K562 (cell line): ENCODE results near the gene RERE. TPM values are rescaled to one million over a fixed set of nuclear protein-coding genes. Genes with fewer than 3 reads are reported as not detected.
A peak's percentile ranks its signal among the peaks of the same experiment; 100 is the strongest.

ENCODE experiments used
- BMI1 ChIP-seq: fragments of 150-350 bp; IDR thresholded peaks from 2 replicates; pipeline ENCODE4 v1.6.1; 2014; ENCODE audit warnings: low read length
- GTF2F1 ChIP-seq: IDR thresholded peaks from 2 replicates; pipeline ENCODE4 v1.6.1; 2011; ENCODE audit warnings: low read depth, low read length, improper control_type of control experiment
- LCOR ChIP-seq: sonication (generic); formaldehyde crosslinking; IDR thresholded peaks from 2 replicates; pipeline ENCODE4 v1.8.0; 2022; ENCODE audit warnings: mild to moderate bottlenecking, missing genetic modification reagents
- MAFK ChIP-seq: IDR thresholded peaks from 2 replicates; pipeline ENCODE4 v1.6.1; 2011; ENCODE audit warnings: low read length, improper control_type of control experiment
- NFE2 ChIP-seq: IDR thresholded peaks from 2 replicates; pipeline ENCODE4 v1.6.1; 2014; ENCODE audit warnings: antibody characterized with exemption, low read depth
- PCBP2 ChIP-seq: fragments of 200-400 bp; formaldehyde crosslinking; IDR thresholded peaks from 2 replicates; pipeline ENCODE4 v1.6.1; 2018; ENCODE audit warnings: low read length, low read depth, mild to moderate bottlenecking, moderate library complexity; ENCODE audit not compliant: poor library complexity, severe bottlenecking
- ZFP1 ChIP-seq: fragments of 450-650 bp; formaldehyde crosslinking; IDR thresholded peaks from 2 replicates; pipeline ENCODE4 v1.4.0; 2020; ENCODE audit warnings: mild to moderate bottlenecking, mixed read lengths
- ZNF12 ChIP-seq: sonication (generic); formaldehyde crosslinking; IDR thresholded peaks from 2 replicates; pipeline ENCODE4 v1.4.0; 2020; ENCODE audit warnings: mild to moderate bottlenecking, missing genetic modification reagents
- polyA plus RNA-seq, 8 experiments: library from polyadenylated mRNA; depleted of rRNA in 4 of 8; stranded (reverse) in 5 of 8; unstranded in 3 of 8; fragments of >200 nt; fragmentation: Nextera tagmentation in 2 of 8; fragmentation: Illumina TruSeq in 1 of 8; extraction: Ambion mirVana in 2 of 8; extraction: Trizol in 1 of 8; gene quantifications; 2 replicates each; pipeline versions ENCODE4 v1.2.1 to v1.2.3, GENCODE V29; 2011 to 2014; ENCODE audit warnings: inconsistent platforms in 1 of 8, missing spikeins in 1 of 8
- total RNA-seq, 7 experiments: library from RNA; depleted of rRNA in 6 of 7; stranded (reverse); fragments of >200 nt in 6 of 7; fragmentation: Illumina TruSeq in 2 of 7; extraction: Trizol in 2 of 7; gene quantifications; 2 replicates each; pipeline versions ENCODE4 v1.2.1 to v1.2.3, GENCODE V29; 2011 to 2021; ENCODE audit warnings: low replicate concordance in 1 of 7
- TF ChIP-seq, protein P1 (sequence below): sonication (generic); formaldehyde crosslinking; IDR thresholded peaks from 2 replicates; pipeline ENCODE4 v1.8.1; 2023; ENCODE audit warnings: mild to moderate bottlenecking, missing genetic modification reagents
- TF ChIP-seq, protein P2 (sequence below): fragments of 450-650 bp; formaldehyde crosslinking; IDR thresholded peaks from 2 replicates; pipeline ENCODE4 v1.4.0; 2022; ENCODE audit warnings: mild to moderate bottlenecking, moderate library complexity
- TF ChIP-seq, protein P3 (sequence below): fragments of 450-650 bp; IDR thresholded peaks from 2 replicates; pipeline ENCODE4 v1.6.1; 2018; ENCODE audit not compliant: partially characterized antibody

The RERE gene
- total and polyA plus RNA-seq, 9 of the 15 experiments (the other 6 are each of a cell fraction or from before 2014, with no cell fraction given) = 3.0 to 51.5 (median 13.4) TPM

DNA sequence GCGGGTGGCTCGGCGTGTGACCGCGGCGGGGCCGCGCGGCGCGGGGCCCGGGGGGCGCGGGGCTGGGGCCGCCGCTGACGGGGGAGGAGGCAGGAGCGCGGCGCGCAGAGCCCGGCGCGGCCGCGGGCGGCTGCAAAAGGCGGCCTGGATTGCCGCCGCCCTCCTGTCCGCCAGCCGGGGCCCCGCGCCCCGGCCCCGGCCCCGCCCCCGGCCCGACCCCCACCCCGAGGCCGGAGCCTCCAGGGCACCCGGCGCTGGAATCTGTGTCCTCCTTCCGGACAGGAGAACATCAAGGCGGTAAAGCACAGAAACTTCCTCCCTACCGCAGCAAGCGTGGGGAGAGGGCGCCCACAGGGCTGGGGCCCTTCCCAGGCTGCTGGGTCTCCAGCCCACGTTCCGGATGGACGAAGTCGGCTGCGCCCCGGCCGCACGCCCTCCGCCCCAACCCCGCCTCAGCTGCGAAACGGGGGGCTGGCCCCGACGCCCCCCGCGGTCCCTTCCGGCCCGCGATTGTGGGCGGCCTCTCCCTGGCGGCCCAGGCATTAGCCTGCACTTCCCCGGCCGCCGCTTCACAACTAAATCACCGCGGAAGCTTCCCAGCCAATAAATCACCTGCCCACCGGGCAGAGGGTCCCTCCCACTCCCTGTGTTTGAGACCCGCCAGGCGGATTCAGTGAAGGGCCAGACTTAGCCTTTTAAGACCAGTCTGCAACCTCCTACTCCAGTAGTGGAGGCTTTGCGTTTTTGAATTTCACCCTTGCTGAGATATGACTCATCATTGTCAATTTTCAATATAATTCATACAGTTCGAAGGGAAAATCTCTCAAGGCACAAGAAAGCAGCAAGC lies 393.5 kb downstream of the RERE start (continued):
- TF ChIP-seq LCOR (CRISPR knock-in tag) (no peak), BMI1 (no peak), NFE2 (peak; percentile 41), MAFK (0 out of 2 replicates have a peak, but pooled peaks have one; percentile 8), ZNF12 (CRISPR knock-in tag) (no peak), ZFP1 (CRISPR knock-in tag) (no peak), PCBP2 (no peak), GTF2F1 (no peak)
- TF ChIP-seq, protein P1, sequence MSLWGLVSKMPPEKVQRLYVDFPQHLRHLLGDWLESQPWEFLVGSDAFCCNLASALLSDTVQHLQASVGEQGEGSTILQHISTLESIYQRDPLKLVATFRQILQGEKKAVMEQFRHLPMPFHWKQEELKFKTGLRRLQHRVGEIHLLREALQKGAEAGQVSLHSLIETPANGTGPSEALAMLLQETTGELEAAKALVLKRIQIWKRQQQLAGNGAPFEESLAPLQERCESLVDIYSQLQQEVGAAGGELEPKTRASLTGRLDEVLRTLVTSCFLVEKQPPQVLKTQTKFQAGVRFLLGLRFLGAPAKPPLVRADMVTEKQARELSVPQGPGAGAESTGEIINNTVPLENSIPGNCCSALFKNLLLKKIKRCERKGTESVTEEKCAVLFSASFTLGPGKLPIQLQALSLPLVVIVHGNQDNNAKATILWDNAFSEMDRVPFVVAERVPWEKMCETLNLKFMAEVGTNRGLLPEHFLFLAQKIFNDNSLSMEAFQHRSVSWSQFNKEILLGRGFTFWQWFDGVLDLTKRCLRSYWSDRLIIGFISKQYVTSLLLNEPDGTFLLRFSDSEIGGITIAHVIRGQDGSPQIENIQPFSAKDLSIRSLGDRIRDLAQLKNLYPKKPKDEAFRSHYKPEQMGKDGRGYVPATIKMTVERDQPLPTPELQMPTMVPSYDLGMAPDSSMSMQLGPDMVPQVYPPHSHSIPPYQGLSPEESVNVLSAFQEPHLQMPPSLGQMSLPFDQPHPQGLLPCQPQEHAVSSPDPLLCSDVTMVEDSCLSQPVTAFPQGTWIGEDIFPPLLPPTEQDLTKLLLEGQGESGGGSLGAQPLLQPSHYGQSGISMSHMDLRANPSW (CRISPR knock-in tag) = no peak
- TF ChIP-seq, protein P2, sequence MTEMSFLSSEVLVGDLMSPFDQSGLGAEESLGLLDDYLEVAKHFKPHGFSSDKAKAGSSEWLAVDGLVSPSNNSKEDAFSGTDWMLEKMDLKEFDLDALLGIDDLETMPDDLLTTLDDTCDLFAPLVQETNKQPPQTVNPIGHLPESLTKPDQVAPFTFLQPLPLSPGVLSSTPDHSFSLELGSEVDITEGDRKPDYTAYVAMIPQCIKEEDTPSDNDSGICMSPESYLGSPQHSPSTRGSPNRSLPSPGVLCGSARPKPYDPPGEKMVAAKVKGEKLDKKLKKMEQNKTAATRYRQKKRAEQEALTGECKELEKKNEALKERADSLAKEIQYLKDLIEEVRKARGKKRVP (CRISPR knock-in tag) = no peak
- TF ChIP-seq, protein P3, sequence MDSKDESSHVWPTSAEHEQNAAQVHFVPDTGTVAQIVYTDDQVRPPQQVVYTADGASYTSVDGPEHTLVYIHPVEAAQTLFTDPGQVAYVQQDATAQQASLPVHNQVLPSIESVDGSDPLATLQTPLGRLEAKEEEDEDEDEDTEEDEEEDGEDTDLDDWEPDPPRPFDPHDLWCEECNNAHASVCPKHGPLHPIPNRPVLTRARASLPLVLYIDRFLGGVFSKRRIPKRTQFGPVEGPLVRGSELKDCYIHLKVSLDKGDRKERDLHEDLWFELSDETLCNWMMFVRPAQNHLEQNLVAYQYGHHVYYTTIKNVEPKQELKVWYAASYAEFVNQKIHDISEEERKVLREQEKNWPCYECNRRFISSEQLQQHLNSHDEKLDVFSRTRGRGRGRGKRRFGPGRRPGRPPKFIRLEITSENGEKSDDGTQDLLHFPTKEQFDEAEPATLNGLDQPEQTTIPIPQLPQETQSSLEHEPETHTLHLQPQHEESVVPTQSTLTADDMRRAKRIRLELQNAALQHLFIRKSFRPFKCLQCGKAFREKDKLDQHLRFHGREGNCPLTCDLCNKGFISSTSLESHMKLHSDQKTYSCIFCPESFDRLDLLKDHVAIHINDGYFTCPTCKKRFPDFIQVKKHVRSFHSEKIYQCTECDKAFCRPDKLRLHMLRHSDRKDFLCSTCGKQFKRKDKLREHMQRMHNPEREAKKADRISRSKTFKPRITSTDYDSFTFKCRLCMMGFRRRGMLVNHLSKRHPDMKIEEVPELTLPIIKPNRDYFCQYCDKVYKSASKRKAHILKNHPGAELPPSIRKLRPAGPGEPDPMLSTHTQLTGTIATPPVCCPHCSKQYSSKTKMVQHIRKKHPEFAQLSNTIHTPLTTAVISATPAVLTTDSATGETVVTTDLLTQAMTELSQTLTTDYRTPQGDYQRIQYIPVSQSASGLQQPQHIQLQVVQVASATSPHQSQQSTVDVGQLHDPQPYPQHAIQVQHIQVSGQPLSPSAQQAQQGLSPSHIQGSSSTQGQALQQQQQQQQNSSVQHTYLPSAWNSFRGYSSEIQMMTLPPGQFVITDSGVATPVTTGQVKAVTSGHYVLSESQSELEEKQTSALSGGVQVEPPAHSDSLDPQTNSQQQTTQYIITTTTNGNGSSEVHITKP = no peak
